Measurements from ENCODE around the gene PAN2. TPM values are rescaled to one million over a fixed set of nuclear protein-coding genes. Genes with fewer than 3 reads are reported as not detected.

PAN2 gene, protein sequence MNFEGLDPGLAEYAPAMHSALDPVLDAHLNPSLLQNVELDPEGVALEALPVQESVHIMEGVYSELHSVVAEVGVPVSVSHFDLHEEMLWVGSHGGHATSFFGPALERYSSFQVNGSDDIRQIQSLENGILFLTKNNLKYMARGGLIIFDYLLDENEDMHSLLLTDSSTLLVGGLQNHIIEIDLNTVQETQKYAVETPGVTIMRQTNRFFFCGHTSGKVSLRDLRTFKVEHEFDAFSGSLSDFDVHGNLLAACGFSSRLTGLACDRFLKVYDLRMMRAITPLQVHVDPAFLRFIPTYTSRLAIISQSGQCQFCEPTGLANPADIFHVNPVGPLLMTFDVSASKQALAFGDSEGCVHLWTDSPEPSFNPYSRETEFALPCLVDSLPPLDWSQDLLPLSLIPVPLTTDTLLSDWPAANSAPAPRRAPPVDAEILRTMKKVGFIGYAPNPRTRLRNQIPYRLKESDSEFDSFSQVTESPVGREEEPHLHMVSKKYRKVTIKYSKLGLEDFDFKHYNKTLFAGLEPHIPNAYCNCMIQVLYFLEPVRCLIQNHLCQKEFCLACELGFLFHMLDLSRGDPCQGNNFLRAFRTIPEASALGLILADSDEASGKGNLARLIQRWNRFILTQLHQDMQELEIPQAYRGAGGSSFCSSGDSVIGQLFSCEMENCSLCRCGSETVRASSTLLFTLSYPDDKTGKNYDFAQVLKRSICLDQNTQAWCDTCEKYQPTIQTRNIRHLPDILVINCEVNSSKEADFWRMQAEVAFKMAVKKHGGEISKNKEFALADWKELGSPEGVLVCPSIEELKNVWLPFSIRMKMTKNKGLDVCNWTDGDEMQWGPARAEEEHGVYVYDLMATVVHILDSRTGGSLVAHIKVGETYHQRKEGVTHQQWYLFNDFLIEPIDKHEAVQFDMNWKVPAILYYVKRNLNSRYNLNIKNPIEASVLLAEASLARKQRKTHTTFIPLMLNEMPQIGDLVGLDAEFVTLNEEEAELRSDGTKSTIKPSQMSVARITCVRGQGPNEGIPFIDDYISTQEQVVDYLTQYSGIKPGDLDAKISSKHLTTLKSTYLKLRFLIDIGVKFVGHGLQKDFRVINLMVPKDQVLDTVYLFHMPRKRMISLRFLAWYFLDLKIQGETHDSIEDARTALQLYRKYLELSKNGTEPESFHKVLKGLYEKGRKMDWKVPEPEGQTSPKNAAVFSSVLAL
- 101 TPM for total RNA-seq (ENCODE audit: unreplicated experiment)
- long read RNA-seq, partial matches to known transcripts, result 0 of 5 reads
- long read RNA-seq, other reads (novel, unspliced or antisense), result 5 of 5 reads

DNA sequence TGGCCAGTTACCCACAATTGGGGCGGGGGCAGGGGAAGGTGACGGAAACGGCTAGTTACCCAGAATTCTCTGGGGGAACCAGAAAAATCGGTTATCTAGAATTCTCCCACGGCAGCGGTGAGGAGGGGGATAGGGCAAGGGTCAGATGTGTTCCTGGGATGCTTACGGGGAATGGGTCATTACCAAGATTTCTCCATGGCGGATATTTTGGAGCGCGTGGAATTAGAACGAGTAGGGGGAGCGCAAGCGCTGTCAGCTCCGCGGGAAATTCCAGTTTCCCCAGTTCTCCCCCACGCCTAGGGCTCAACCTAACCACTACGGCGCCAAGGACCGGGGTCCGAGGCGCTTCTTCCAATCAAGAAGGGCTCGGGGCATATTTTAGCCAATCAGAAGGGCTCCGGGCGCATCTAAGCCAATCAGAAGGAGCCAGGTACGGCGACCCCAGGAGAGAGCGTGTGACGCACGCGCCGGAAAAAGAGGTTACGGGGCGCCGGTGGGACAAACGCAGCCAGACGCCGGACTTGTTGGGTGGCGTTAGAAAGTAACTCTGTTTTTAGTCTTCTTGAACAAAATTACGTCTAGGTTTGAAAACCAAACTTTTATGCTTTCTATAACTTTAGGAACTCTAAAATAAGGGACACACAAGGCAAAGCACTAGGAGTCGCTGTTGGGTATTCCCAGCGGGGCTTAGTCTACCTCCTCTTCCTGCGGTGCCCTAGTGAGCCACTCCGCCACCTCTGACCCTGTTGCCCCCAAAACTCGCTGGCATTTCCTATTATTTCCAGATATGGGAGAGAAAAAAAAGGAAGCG is at the start of gene PAN2:
Gene PAN2 (minus strand): TSS at position 322 of the 811 bp plus-strand sequence. CDS start 906 bp downstream, outside the sequence.
- Mint-ChIP-seq H3K4me3 (ENCODE audit: unreplicated experiment) (peak within 1 kb of the TSS; percentile 93), H3K27ac (ENCODE audit: unreplicated experiment) (peak within 1 kb of the TSS; percentile 95), H3K4me1 (ENCODE audit: low read depth, unreplicated experiment) (peaks cover 7% of the 10 kb centered on the region), H3K9me3 (ENCODE audit: unreplicated experiment) (peaks cover 8% of the 10 kb centered on the region), H3K36me3 (ENCODE audit: unreplicated experiment) (no peaks in the 10 kb centered on the region), H3K27me3 (ENCODE audit: unreplicated experiment) (peaks cover 3% of the 10 kb centered on the region)
- peak; percentile 88 for DNase-seq
- TF ChIP-seq, protein P1, sequence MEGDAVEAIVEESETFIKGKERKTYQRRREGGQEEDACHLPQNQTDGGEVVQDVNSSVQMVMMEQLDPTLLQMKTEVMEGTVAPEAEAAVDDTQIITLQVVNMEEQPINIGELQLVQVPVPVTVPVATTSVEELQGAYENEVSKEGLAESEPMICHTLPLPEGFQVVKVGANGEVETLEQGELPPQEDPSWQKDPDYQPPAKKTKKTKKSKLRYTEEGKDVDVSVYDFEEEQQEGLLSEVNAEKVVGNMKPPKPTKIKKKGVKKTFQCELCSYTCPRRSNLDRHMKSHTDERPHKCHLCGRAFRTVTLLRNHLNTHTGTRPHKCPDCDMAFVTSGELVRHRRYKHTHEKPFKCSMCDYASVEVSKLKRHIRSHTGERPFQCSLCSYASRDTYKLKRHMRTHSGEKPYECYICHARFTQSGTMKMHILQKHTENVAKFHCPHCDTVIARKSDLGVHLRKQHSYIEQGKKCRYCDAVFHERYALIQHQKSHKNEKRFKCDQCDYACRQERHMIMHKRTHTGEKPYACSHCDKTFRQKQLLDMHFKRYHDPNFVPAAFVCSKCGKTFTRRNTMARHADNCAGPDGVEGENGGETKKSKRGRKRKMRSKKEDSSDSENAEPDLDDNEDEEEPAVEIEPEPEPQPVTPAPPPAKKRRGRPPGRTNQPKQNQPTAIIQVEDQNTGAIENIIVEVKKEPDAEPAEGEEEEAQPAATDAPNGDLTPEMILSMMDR (IDR thresholded peaks at IDR 0.05; ENCODE audit: partially characterized antibody, unreplicated experiment), result peak; percentile 58

DNA sequence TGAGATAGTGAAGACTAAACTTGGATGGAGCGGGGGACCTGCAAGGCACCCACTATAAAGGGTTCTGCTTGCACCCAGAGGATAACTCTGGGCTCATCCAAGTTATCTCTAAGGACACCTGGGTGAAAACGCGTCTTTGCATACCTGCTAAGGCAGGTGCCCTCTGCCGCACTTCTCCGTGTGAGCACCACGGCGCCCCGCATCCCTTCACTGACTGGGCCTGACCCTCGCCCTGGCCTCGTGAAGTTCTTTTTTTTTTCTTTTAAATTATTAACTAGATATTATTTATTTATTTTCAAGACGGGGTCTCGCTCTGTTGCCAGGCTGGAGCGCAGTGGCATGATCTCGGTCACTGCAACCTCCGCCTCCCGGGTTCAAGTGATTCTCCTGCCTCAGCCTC is 48.8 kb upstream of the PAN2 start:
- Mint-ChIP-seq H3K27me3 (ENCODE audit: unreplicated experiment) (no peaks in the 10 kb centered on the region), H3K9me3 (ENCODE audit: unreplicated experiment) (no peaks in the 10 kb centered on the region), H3K36me3 (ENCODE audit: unreplicated experiment) (no peaks in the 10 kb centered on the region), H3K4me1 (ENCODE audit: low read depth, unreplicated experiment) (no peaks in the 10 kb centered on the region), H3K27ac (ENCODE audit: unreplicated experiment) (no peak overlapping the region), H3K4me3 (ENCODE audit: unreplicated experiment) (no peak overlapping the region)
- TF ChIP-seq, protein P1 (IDR thresholded peaks at IDR 0.05; ENCODE audit: partially characterized antibody, unreplicated experiment), result no peak
- no peak for DNase-seq

DNA sequence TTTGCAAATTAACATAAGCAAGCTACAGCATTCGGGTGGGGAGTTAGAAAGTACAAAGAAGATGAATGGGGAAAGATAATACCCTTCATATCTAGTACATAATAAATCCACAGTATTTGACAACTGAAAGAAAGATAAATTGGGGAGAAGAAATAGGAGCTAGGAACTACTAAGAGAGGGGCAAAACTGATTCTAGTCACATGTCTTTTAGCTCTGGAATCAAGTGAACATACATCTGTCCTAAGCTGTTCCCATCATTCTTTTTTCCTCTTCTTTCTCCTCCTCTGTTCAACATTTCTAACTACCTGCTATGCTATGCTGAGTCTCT is 44.2 kb upstream of the PAN2 start:
- Mint-ChIP-seq H3K27ac (ENCODE audit: unreplicated experiment) (no peak overlapping the region), H3K4me3 (ENCODE audit: unreplicated experiment) (no peak overlapping the region), H3K36me3 (ENCODE audit: unreplicated experiment) (no peaks in the 10 kb centered on the region), H3K9me3 (ENCODE audit: unreplicated experiment) (peaks cover 1% of the 10 kb centered on the region), H3K27me3 (ENCODE audit: unreplicated experiment) (no peaks in the 10 kb centered on the region), H3K4me1 (ENCODE audit: low read depth, unreplicated experiment) (no peaks in the 10 kb centered on the region)
- TF ChIP-seq, protein P1 (IDR thresholded peaks at IDR 0.05; ENCODE audit: partially characterized antibody, unreplicated experiment), result no peak
- no peak for DNase-seq

DNA sequence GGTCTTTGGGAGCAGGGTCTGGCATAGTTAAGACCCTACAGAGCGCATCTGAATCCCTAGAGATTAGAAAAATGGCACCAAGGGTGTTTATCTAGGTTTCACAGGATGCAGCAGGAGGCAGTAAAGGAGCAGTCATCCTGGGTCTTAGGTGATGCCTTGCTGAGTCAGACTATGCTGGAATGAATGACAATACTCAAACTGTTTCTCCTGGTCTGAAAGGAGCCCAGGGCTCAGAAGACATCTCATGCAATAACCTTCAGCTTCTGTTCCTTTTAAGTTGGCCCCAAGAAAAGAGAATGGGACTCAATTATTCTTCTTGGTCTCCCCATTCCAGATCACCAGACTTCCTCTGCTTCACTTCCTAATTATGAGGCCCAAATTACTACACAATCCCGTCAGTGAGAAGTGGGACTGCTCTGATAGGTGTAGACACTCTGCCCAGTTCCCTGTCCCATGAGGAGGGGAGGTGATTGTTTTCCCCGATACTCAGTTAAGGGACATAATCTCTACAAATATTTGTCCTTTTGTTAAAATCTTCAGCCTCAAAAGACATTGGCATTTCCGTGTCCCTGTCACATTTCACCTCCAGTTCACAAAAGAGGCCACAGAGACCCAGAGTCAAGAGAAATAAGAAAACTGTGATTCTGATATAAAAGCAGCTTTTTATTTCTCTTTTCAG is 43.6 kb upstream of the PAN2 start:
- Mint-ChIP-seq H3K36me3 (ENCODE audit: unreplicated experiment) (no peaks in the 10 kb centered on the region), H3K4me1 (ENCODE audit: low read depth, unreplicated experiment) (no peaks in the 10 kb centered on the region), H3K27me3 (ENCODE audit: unreplicated experiment) (no peaks in the 10 kb centered on the region), H3K4me3 (ENCODE audit: unreplicated experiment) (no peak overlapping the region), H3K27ac (ENCODE audit: unreplicated experiment) (no peak overlapping the region), H3K9me3 (ENCODE audit: unreplicated experiment) (peaks cover 1% of the 10 kb centered on the region)
- TF ChIP-seq, protein P1 (IDR thresholded peaks at IDR 0.05; ENCODE audit: partially characterized antibody, unreplicated experiment), result no peak
- DNase-seq, result no peak

Measured in glutamatergic neuron (in vitro differentiated cells).